Gastroesophageal sphincter (tissue), 4 donors: Measurements from ENCODE around the gene INAVA. TPM values are rescaled to one million over a fixed set of nuclear protein-coding genes. Genes with fewer than 3 reads are reported as not detected.

ENCODE experiments used
- ATAC-seq: fragments of 150-250 bp; one replicate; pipeline ENCODE4 v1.9.1; 2016; ENCODE audit warnings: mild to moderate bottlenecking, moderate library complexity
- H3K27ac ChIP-seq, 4 donors: fragments of 200-600 bp; sonication (generic) in 3 of 4; 1 replicate in 3 of 4; 2 replicates in 1 of 4; pipeline ENCODE4 v1.5.1; 2016 to 2019
- H3K27me3 ChIP-seq: fragments of 200-600 bp; sonication (generic); one replicate; pipeline ENCODE4 v1.5.1; 2019
- H3K36me3 ChIP-seq, 2 donors: fragments of 200-600 bp; sonication (generic); one replicate each; pipeline ENCODE4 v1.5.1; 2019; ENCODE audit warnings: control low read depth in 1 of 2
- H3K4me1 ChIP-seq, 3 donors: fragments of 200-600 bp; sonication (generic); 1 replicate in 2 of 3; 2 replicates in 1 of 3; pipeline ENCODE4 v1.5.1; 2016 to 2019; ENCODE audit warnings: control low read depth in 2 of 3
- H3K4me3 ChIP-seq, 2 donors: fragments of 200-600 bp; sonication (generic); one replicate each; pipeline ENCODE4 v1.5.1; 2019; ENCODE audit warnings: mild to moderate bottlenecking in 1 of 2, moderate library complexity in 1 of 2
- H3K9me3 ChIP-seq, 3 donors: fragments of 200-600 bp; sonication (generic); one replicate each; pipeline ENCODE4 v1.5.1; 2017 to 2019; ENCODE audit warnings: control low read depth in 2 of 3
- CTCF ChIP-seq, 4 experiments: fragments of 200-600 bp in 2 of 4; fragments of 450-650 bp in 2 of 4; sonication (generic) in 1 of 4; IDR thresholded peaks; one replicate each; pipeline ENCODE4 v1.5.1; 2017 to 2019; ENCODE audit warnings: antibody characterized with exemption in 4 of 4, mild to moderate bottlenecking in 2 of 4, moderate library complexity in 2 of 4
- EP300 ChIP-seq: sonication (generic); formaldehyde crosslinking; IDR thresholded peaks from one replicate; pipeline ENCODE4 v1.6.1; 2017; ENCODE audit warnings: antibody characterized with exemption, mild to moderate bottlenecking
- POLR2A ChIP-seq, 2 donors: fragments of 450-650 bp; IDR thresholded peaks; one replicate each; pipeline ENCODE4 v1.6.1; 2017; ENCODE audit warnings: antibody characterized with exemption in 2 of 2, mild to moderate bottlenecking in 2 of 2, moderate library complexity in 1 of 2
- POLR2AphosphoS5 ChIP-seq: sonication (generic); formaldehyde crosslinking; IDR thresholded peaks from one replicate; pipeline ENCODE4 v1.6.1; 2017; ENCODE audit warnings: antibody characterized with exemption
- WGBS, 2 donors: methylation state at CpG; one replicate each; pipeline ENCODE4 v1.1.5; 2018; ENCODE audit warnings: low coverage in 1 of 2; 5-methylcytosine and 5-hydroxymethylcytosine counted together
- total RNA-seq, 4 donors: library from RNA; depleted of rRNA; stranded (reverse); fragments of >200 nt; gene quantifications; one replicate each; pipeline ENCODE4 v1.1.0, GENCODE V29; 2016

The INAVA gene
- total RNA-seq, 4 donors from 2014 or later: 0.47 to 2.9 TPM; not detected in 2

DNA sequence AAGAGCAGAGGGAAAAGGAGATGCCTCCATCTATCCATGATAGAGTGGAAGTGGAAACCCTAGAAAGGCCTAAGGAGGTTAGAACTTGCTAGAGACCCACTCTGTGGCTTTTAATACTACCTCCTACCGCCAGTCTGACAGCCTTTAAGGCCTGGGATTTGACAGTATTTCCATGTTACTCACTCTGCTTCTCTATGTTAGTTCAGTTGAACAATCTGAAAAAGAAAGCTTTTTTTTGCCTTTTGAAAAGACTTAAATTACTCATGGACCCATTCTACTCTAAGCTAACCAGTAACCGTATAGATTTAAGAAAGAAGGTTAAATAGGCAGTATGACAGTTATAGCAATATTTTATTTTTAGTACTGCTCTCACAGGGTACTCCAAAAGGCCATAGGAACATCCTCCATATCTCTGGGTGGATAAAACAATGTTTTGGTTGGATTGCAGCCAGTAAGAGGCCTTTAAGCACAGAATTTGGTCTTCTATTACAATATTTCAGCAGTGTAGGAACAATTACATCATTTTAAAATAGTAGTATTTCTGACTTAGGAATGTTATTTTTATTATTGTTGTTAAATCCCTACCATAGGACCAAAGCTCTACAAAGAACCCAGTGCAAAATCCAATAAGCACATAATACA, 37.9 kb upstream of the INAVA start:
- ATAC-seq: no peak
- Histone ChIP-seq H3K27me3 (no peaks in the 10 kb centered on the region), H3K4me3 (no peak overlapping the region), H3K36me3 (peaks cover 4 to 67% of the 10 kb centered on the region in 2 donors), H3K9me3 (no peaks in the 10 kb centered on the region), H3K4me1 (no peaks in the 10 kb centered on the region), H3K27ac (no peak overlapping the region)
- 77 to 78% methylated on average over 2 of the region's 2 CpGs for WGBS, 2 donors
- no peak for TF ChIP-seq POLR2AphosphoS5

GRCh38 chr1:200857804-200858203, 36.9 kb upstream of the INAVA start:
- no peaks in the 10 kb centered on the region for H3K4me1 ChIP-seq
- ATAC-seq: no peak
- H3K36me3 ChIP-seq: peaks cover 4 to 67% of the 10 kb centered on the region in 2 donors
- TF ChIP-seq POLR2AphosphoS5 (no peak), EP300 (no peak), CTCF (IDR thresholded peaks at IDR 0.05) (no peak), POLR2A (IDR thresholded peaks at IDR 0.05) (no peak)
- H3K9me3 ChIP-seq: no peaks in the 10 kb centered on the region
- no peaks in the 10 kb centered on the region for H3K27me3 ChIP-seq
- no peak overlapping the region for H3K4me3 ChIP-seq
- no peak overlapping the region for H3K27ac ChIP-seq
- 83 to 100% methylated on average over 1 of the region's 1 CpG for WGBS, 2 donors

- no peaks in the 10 kb centered on the region for H3K4me1 ChIP-seq
- no peaks in the 10 kb centered on the region for H3K27me3 ChIP-seq
- no peak for TF ChIP-seq POLR2AphosphoS5
- 89 to 95% methylated on average over 1 to 2 of the region's 2 CpGs for WGBS, 2 donors
- H3K4me3 ChIP-seq: no peak overlapping the region
- no peak for ATAC-seq
- H3K9me3 ChIP-seq: no peaks in the 10 kb centered on the region
- H3K36me3 ChIP-seq: peaks cover 4 to 38% of the 10 kb centered on the region in 2 donors
- H3K27ac ChIP-seq: no peak overlapping the region
Observed at GRCh38 chr1:200861937-200862647, 32.6 kb upstream of the INAVA start.

DNA sequence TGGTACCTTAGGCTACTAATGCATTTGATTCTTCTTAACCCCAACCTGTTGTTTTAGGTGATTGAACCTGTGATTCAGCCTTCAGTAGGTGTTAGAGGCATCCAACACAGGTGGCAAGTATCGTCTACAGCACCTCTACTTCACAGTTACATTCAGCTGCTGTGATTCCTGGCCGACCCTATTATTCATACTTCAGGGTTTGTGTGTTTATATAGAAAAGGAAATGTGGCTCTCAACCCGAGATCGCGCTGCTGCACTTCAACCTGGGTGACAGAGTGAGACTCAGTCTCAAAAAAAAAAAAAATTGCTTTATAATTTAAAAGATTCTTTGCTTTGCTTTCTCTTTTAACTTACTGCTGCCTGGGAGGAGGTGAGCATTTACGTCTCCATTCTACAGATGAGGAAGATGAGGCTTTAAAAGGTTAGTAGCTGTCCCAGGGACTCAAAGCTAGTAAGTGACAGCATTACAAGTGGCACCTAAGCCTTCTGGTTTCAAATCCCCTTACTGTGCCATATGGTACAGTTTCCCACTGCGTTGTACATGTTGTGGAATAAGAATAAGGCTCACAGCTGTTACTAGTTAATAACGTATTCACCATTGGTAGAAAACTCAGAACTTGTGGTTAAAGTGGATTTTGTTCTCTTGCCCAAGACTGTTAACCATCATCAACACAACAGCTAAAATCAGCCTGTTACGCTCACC, 31.8 kb upstream of the INAVA start:
- Histone ChIP-seq H3K36me3 (peaks cover 4 to 31% of the 10 kb centered on the region in 2 donors), H3K4me1 (no peaks in the 10 kb centered on the region), H3K27me3 (no peaks in the 10 kb centered on the region), H3K4me3 (no peak overlapping the region), H3K9me3 (no peaks in the 10 kb centered on the region), H3K27ac (no peak overlapping the region)
- ATAC-seq: no peak
- 73 to 83% methylated on average over 6 to 9 of the region's 9 CpGs for WGBS, 2 donors
- TF ChIP-seq EP300: no peak

DNA sequence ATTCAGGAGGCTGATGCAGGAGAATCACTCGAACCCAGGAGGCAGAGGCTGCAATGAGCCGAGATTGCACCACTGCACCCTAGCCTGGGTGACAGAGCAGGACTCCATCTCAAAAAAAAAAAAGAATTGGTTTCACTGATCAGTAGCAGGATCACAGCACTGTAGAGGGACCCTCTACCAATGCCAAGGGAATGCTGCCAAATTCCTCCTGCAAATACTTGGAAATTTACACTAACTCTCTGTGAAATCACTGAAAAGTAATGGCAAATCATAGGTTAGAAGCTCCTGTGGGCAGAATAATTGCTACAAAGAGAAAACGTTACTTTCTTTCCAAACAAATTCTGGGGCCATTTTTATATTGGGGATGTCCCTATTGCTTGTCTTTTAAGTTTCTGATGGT, 28.6 kb upstream of the INAVA start:
- Histone ChIP-seq H3K4me3 (no peak overlapping the region), H3K36me3 (peaks cover 0 to 26% of the 10 kb centered on the region in 2 donors), H3K4me1 (no peaks in the 10 kb centered on the region), H3K27ac (no peak overlapping the region), H3K9me3 (no peaks in the 10 kb centered on the region), H3K27me3 (peaks cover 25% of the 10 kb centered on the region)
- TF ChIP-seq POLR2A (IDR thresholded peaks at IDR 0.05) (no peak), POLR2AphosphoS5 (no peak), EP300 (no peak), CTCF (IDR thresholded peaks at IDR 0.05) (no peak)
- WGBS, 2 donors: 39 to 56% methylated on average over 1 of the region's 3 CpGs
- ATAC-seq: no peak

- H3K9me3 ChIP-seq: no peaks in the 10 kb centered on the region
- no peak overlapping the region for H3K4me3 ChIP-seq
- no peaks in the 10 kb centered on the region for H3K4me1 ChIP-seq
- TF ChIP-seq POLR2AphosphoS5 (no peak), POLR2A (IDR thresholded peaks at IDR 0.05) (no peak), EP300 (no peak), CTCF (IDR thresholded peaks at IDR 0.05) (no peak)
- peaks cover 29% of the 10 kb centered on the region for H3K27me3 ChIP-seq
- WGBS, 2 donors: 24 to 59% methylated on average over 2 to 4 of the region's 5 CpGs
- no peak overlapping the region for H3K27ac ChIP-seq
- no peak for ATAC-seq
- peaks cover 0 to 24% of the 10 kb centered on the region in 2 donors for H3K36me3 ChIP-seq
Observed at GRCh38 chr1:200866521-200866920, 28.2 kb upstream of the INAVA start.
